SK-N-SH (cell line): ENCODE data around the gene ZNF81. TPM values are rescaled to one million over a fixed set of nuclear protein-coding genes. Genes with fewer than 3 reads are reported as not detected.
"Not testable (repeated sequence)": the region's sequence is repeated elsewhere in the genome, so short reads cannot be mapped to it uniquely, and the experiment has no call there.

Experiments
- CTCF ChIA-PET: fragments of 300-600, 350-600 bp; formaldehyde crosslinking; extraction: SDS; loops from one replicate; lab custom pipeline; 2021; lab: Yijun Ruan, JAX
- POLR2A ChIA-PET: fragments of 350-600 bp; sonication (Branson Sonifier 250); formaldehyde crosslinking; extraction: SDS; loops from one replicate; lab custom pipeline; 2020; ENCODE audit warnings: antibody characterized with exemption, inconsistent platforms; lab: Yijun Ruan, JAX
- DNase-seq: peaks from one replicate; pipeline ENCODE4 v3.0.0; 2012
- H2AFZ ChIP-seq: fragments of 200-600 bp; sonication (generic); 2 replicates; pipeline ENCODE4 v1.8.1; 2016; ENCODE audit warnings: antibody characterized with exemption, mild to moderate bottlenecking, low read depth
- H3F3A ChIP-seq: fragments of 200-600 bp; sonication (generic); replicated peaks from 2 replicates; pipeline ENCODE3; 2016; ENCODE audit warnings: antibody characterized with exemption, mild to moderate bottlenecking; ENCODE audit not compliant: insufficient read depth
- H3K27ac ChIP-seq, 2 experiments: fragments of 200-500 bp in 1 of 2; fragments of 200-600 bp in 1 of 2; sonication (Bioruptor generic) in 1 of 2; sonication (generic), shearing (Covaris generic) in 1 of 2; 2 replicates each; pipeline versions ENCODE4 v1.5.1 to v1.6.1; 2014 to 2016; ENCODE audit warnings: low read depth in 2 of 2, inconsistent platforms in 1 of 2, low read length in 1 of 2, mild to moderate bottlenecking in 1 of 2, mixed read lengths in 1 of 2
- H3K27me3 ChIP-seq: fragments of 200-600 bp; sonication (generic), shearing (Covaris generic); 2 replicates; pipeline ENCODE4 v1.6.1; 2016; ENCODE audit warnings: mixed run types; ENCODE audit not compliant: insufficient read depth
- H3K36me3 ChIP-seq, 2 experiments: fragments of 200-500 bp in 1 of 2; fragments of 200-600 bp in 1 of 2; sonication (Bioruptor generic) in 1 of 2; sonication (generic) in 1 of 2; replicated peaks in 1 of 2; 2 replicates each; pipeline versions ENCODE3 to v1.5.1; 2014 to 2016; ENCODE audit warnings: low read length in 1 of 2, mild to moderate bottlenecking in 1 of 2; ENCODE audit not compliant: insufficient read depth in 2 of 2, control insufficient read depth in 1 of 2
- H3K4me1 ChIP-seq, 2 experiments: fragments of 200-500 bp in 1 of 2; fragments of 200-600 bp in 1 of 2; sonication (Bioruptor generic) in 1 of 2; sonication (generic), shearing (Covaris generic) in 1 of 2; 2 replicates each; pipeline versions ENCODE4 v1.5.1 to v1.6.1; 2014 to 2016; ENCODE audit warnings: low read depth in 1 of 2, low read length in 1 of 2, mixed run types in 1 of 2; ENCODE audit not compliant: insufficient read depth in 2 of 2, control insufficient read depth in 1 of 2
- H3K4me2 ChIP-seq: fragments of 200-600 bp; sonication (generic), shearing (Covaris generic); 2 replicates; pipeline ENCODE4 v1.6.1; 2017; ENCODE audit warnings: mixed run types
- H3K4me3 ChIP-seq, 2 experiments: fragments of 200-500 bp in 1 of 2; fragments of 200-600 bp in 1 of 2; sonication (Bioruptor generic) in 1 of 2; sonication (generic), shearing (Covaris generic) in 1 of 2; 2 replicates each; pipeline versions ENCODE4 v1.5.1 to v1.8.1; 2014 to 2016; ENCODE audit warnings: low read depth in 2 of 2, inconsistent platforms in 1 of 2, low read length in 1 of 2, mild to moderate bottlenecking in 1 of 2, mixed read lengths in 1 of 2, moderate library complexity in 1 of 2
- H3K79me2 ChIP-seq: fragments of 200-600 bp; sonication (generic); 2 replicates; pipeline ENCODE4 v1.8.1; 2017; ENCODE audit warnings: mild to moderate bottlenecking; ENCODE audit not compliant: insufficient read depth
- H3K9ac ChIP-seq: fragments of 200-600 bp; sonication (generic); 2 replicates; pipeline ENCODE4 v1.6.1; 2017; ENCODE audit warnings: mixed run types
- H3K9me2 ChIP-seq: fragments of 200-600 bp; sonication (generic); 2 replicates; pipeline ENCODE4 v1.6.1; 2017; ENCODE audit warnings: mixed run types
- H3K9me3 ChIP-seq: fragments of 200-600 bp; sonication (generic); 2 replicates; pipeline ENCODE4 v1.6.1; 2017; ENCODE audit warnings: mixed run types, mild to moderate bottlenecking, moderate library complexity
- H4K20me1 ChIP-seq: fragments of 200-600 bp; sonication (generic); 2 replicates; pipeline ENCODE4 v1.6.1; 2017; ENCODE audit warnings: mild to moderate bottlenecking, mixed run types; ENCODE audit not compliant: insufficient read depth
- EP300 ChIP-seq, 2 experiments: IDR thresholded peaks; 2 replicates each; pipeline versions ENCODE4 v1.4.0 to v1.6.1; 2012; ENCODE audit warnings: borderline replicate concordance in 1 of 2, low read depth in 1 of 2, low read length in 1 of 2
- EZH2phosphoT487 ChIP-seq: fragments of 200-600 bp; sonication (generic); IDR thresholded peaks from 2 replicates; pipeline ENCODE4 v1.6.1; 2017; ENCODE audit warnings: low read depth, mixed run types, mild to moderate bottlenecking, antibody characterized with exemption, moderate library complexity, borderline replicate concordance
- NRF1 ChIP-seq: IDR thresholded peaks from 2 replicates; pipeline ENCODE4 v1.6.1; 2012; ENCODE audit warnings: low read depth, mild to moderate bottlenecking, low read length
- RFX5 ChIP-seq: IDR thresholded peaks from 2 replicates; pipeline ENCODE4 v1.6.1; 2012; ENCODE audit warnings: mild to moderate bottlenecking, improper control_type of control experiment, low read length
- TAF1 ChIP-seq: IDR thresholded peaks from 2 replicates; pipeline ENCODE4 v1.6.1; 2012; ENCODE audit warnings: low read depth, mild to moderate bottlenecking, low read length, moderate library complexity, borderline replicate concordance
- TCF12 ChIP-seq: IDR thresholded peaks from 2 replicates; pipeline ENCODE4 v1.4.0; 2012
- WGBS: methylation state at CpG from one replicate; pipeline ENCODE4 v1.1.6; 2017; ENCODE audit warnings: low lambda C conversion rate; 5-methylcytosine and 5-hydroxymethylcytosine counted together
- polyA plus RNA-seq, 3 experiments: library from polyadenylated mRNA; depleted of rRNA; stranded (reverse); fragments of >200 nt; gene quantifications; 2 replicates each; pipeline ENCODE4 v1.2.3, GENCODE V29; 2012
- TF ChIP-seq, protein P1 (sequence below): fragments of 150-350 bp; IDR thresholded peaks from 2 replicates; pipeline ENCODE4 v1.6.1; 2016; ENCODE audit warnings: mild to moderate bottlenecking, low read depth, low read length

Gene ZNF81
- polyA plus RNA-seq, 1 of the 3 experiments (the other 2 are of a cell fraction) = 3.5 TPM

DNA sequence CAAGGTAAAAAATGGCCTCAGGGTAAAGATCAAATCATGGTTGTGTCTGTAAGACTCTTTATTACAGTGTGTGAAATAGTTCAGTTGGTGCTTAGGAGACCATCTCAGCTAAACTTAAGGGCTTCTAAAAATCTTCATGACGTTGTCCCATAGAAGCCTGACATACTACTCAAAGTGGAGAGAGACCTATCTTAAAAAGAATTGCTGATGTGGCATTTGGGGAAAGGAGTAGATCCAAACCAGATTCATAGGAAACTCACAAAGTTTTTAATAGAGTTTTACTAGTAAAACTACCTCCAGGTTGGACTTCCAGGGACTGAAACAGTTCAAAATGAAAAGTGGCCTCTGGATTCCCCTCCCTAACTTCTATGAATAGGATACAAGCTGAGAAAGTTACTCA lies 81.6 kb downstream of the ZNF81 start (continued):
- no peak for TF ChIP-seq EP300 (IDR thresholded peaks at IDR 0.05; ENCODE audit: borderline replicate concordance in 1 of 2, low read depth in 1 of 2, low read length in 1 of 2)
- TF ChIP-seq TAF1 = no peak

DNA sequence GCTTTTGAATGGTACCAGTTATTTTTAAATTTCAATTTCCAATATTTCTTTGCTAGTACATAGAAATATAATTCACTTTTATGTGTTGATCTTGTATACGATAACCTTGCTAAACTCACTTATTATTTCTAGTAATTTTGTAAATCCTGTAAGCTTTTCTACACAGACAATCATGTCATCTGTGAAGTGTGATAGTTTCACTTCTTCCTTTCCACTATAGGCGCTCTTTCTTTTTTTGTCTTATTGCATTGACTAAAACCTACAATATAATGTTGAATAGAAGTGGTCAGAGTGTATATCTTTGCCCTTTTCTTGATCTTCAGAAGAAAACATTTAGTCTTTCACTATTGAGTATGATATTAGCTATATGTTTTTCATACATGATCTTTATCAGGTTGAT lies 90.5 kb downstream of the ZNF81 start:
- H3K36me3 ChIP-seq = no peaks in the 10 kb centered on the region
- H3K4me2 ChIP-seq = no peak overlapping the region
- DNase-seq = no peak
- H3K4me1 ChIP-seq = no peaks in the 10 kb centered on the region
- H3K9me3 ChIP-seq = peaks cover 7% of the 10 kb centered on the region; the same call in 1 of the 2 replicates
- H3K4me3 ChIP-seq = no peak overlapping the region
- no peaks in the 10 kb centered on the region for H3F3A ChIP-seq
- ChIA-PET POLR2A (no interaction called here), CTCF (interaction anchor here (1.6 kb wide), 1 partner anchor 15 kb away, joined by 4 read pairs; no protein-coding TSS in a partner anchor)
- no peak overlapping the region for H3K27ac ChIP-seq
- H3K9ac ChIP-seq = no peak overlapping the region
- H3K79me2 ChIP-seq = no peaks in the 10 kb centered on the region
- WGBS = 50% methylated on average over 2 of the region's 2 CpGs
- H3K27me3 ChIP-seq = no peaks in the 10 kb centered on the region
- TF ChIP-seq NRF1 (no peak), TCF12 (no peak)
- TF ChIP-seq, protein P1, sequence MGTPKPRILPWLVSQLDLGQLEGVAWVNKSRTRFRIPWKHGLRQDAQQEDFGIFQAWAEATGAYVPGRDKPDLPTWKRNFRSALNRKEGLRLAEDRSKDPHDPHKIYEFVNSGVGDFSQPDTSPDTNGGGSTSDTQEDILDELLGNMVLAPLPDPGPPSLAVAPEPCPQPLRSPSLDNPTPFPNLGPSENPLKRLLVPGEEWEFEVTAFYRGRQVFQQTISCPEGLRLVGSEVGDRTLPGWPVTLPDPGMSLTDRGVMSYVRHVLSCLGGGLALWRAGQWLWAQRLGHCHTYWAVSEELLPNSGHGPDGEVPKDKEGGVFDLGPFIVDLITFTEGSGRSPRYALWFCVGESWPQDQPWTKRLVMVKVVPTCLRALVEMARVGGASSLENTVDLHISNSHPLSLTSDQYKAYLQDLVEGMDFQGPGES = no peak
- H4K20me1 ChIP-seq = no peaks in the 10 kb centered on the region
- no peaks in the 10 kb centered on the region for H3K9me2 ChIP-seq
- H2AFZ ChIP-seq = no peak overlapping the region

DNA sequence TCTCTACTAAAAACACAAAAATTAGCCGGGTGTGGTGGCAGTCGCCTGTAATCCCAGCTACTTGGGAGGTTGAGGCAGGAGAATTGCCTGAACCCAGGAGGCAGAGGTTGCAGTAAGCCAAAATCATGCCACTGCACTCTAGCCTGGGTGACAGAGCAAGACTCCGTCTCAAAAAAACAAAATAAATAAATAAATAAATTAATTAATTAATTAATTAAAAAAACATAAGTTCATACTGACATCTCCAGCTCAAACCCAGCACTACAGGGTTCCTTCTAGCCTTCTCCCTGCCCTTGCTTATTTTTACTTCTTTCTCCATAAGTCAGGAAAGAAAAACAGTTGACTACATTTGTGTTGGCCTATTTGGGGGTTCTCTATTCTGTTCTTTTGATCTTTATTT lies 95.3 kb downstream of the ZNF81 start:
- H3K4me3 ChIP-seq, H3K4me2 ChIP-seq, H3K9ac ChIP-seq, H3K27ac ChIP-seq, H2AFZ ChIP-seq, H4K20me1 ChIP-seq, CTCF ChIA-PET, H3K9me3 ChIP-seq, H3K9me2 ChIP-seq, H3F3A ChIP-seq, H3K4me1 ChIP-seq, H3K79me2 ChIP-seq, H3K27me3 ChIP-seq, H3K36me3 ChIP-seq, DNase-seq, POLR2A ChIA-PET: not testable (repeated sequence)
- 68% methylated on average over 3 of the region's 3 CpGs for WGBS

DNA sequence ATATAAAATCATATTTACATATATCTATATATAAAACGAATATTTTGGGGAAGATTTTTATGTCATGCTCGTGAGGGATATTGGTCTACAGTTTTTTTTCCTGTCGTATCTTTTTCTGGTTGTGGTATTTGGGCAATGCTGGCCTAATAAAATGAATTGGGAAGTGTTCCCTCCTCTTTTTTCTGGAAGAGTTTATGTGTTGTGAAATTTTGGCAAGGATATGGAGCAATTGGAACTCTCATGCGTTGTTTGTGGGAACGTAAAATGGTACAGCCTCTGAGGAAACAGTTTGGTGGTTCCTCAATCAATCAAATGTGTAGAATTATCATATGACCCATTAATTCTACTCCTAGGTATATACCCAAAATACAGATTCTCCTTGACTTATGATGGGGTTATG lies 97.2 kb downstream of the ZNF81 start:
- no peaks in the 10 kb centered on the region for H4K20me1 ChIP-seq
- no peak overlapping the region for H3K4me3 ChIP-seq
- H3K27ac ChIP-seq = no peak overlapping the region
- no peaks in the 10 kb centered on the region for H3K36me3 ChIP-seq
- WGBS = 33% methylated on average over 5 of the region's 5 CpGs
- no peaks in the 10 kb centered on the region for H3K9me3 ChIP-seq
- no peaks in the 10 kb centered on the region for H3K79me2 ChIP-seq
- H3K4me2 ChIP-seq = no peak overlapping the region
- no peak overlapping the region for H2AFZ ChIP-seq
- no peaks in the 10 kb centered on the region; the same call in 1 of the 2 replicates for H3K27me3 ChIP-seq
- POLR2A ChIA-PET = no interaction called here
- TF ChIP-seq RFX5 (no peak), EZH2phosphoT487 (no peak)
- H3K9me2 ChIP-seq = no peaks in the 10 kb centered on the region
- no peak for DNase-seq
- H3K4me1 ChIP-seq = no peaks in the 10 kb centered on the region
- CTCF ChIA-PET = no interaction called here
- H3F3A ChIP-seq = no peaks in the 10 kb centered on the region
- no peak overlapping the region for H3K9ac ChIP-seq
